Heart right ventricle (tissue), 16 donors: ENCODE results near the gene CEACAM19. TPM values are rescaled to one million over a fixed set of nuclear protein-coding genes. Genes with fewer than 3 reads are reported as not detected.
A peak's percentile ranks its signal among the peaks of the same experiment; 100 is the strongest.
"Not testable (repeated sequence)": the region's sequence is repeated elsewhere in the genome, so short reads cannot be mapped to it uniquely, and the experiment has no call there.

Experiments
- ATAC-seq, 8 donors: fragments of 200-7000 bp; cut with Tn5 transposase; one replicate each; pipeline ENCODE4 v1.9.1; 2020; ENCODE audit warnings: mild to moderate bottlenecking in 8 of 8, moderate library complexity in 8 of 8, moderate number of reproducible peaks in 1 of 8
- DNase-seq, 2 donors: peaks; one replicate each; pipeline ENCODE4 v3.0.0-alpha.2; 2020
- H3K27ac ChIP-seq, 10 donors: fragments of 200-600 bp; sonication (generic) in 2 of 10; one replicate each; pipeline versions ENCODE4 v1.5.0 to v1.8.0; 2020 to 2022; ENCODE audit warnings: mild to moderate bottlenecking in 3 of 10
- H3K27me3 ChIP-seq, 7 donors: fragments of 200-600 bp; one replicate each; pipeline ENCODE4 v1.8.0; 2021 to 2022; ENCODE audit warnings: mild to moderate bottlenecking in 2 of 7
- H3K36me3 ChIP-seq, 9 donors: fragments of 200-600 bp; sonication (generic) in 1 of 9; one replicate each; pipeline versions ENCODE4 v1.5.0 to v1.8.0; 2020 to 2022; ENCODE audit warnings: mild to moderate bottlenecking in 2 of 9
- H3K4me1 ChIP-seq, 9 donors: fragments of 200-600 bp; sonication (generic) in 1 of 9; one replicate each; pipeline versions ENCODE4 v1.5.0 to v1.8.0; 2020 to 2022; ENCODE audit warnings: mild to moderate bottlenecking in 4 of 9
- H3K4me3 ChIP-seq, 10 donors: fragments of 200-600 bp; sonication (generic) in 2 of 10; one replicate each; pipeline versions ENCODE4 v1.5.0 to v1.8.0; 2020 to 2022; ENCODE audit warnings: mild to moderate bottlenecking in 7 of 10, moderate library complexity in 2 of 10
- H3K9me3 ChIP-seq, 11 donors: fragments of 200-600 bp in 10 of 11; sonication (generic) in 2 of 11; one replicate each; pipeline versions ENCODE4 v1.5.0 to v1.8.0; 2013 to 2022; ENCODE audit warnings: mild to moderate bottlenecking in 2 of 11, control low read depth in 1 of 11, moderate library complexity in 1 of 11
- CTCF ChIP-seq, 9 donors: fragments of 200-600 bp; sonication (generic) in 2 of 9; IDR thresholded peaks; one replicate each; pipeline versions ENCODE4 v1.5.0 to v1.8.0; 2021 to 2022; ENCODE audit warnings: antibody characterized with exemption in 9 of 9, mild to moderate bottlenecking in 5 of 9, moderate library complexity in 1 of 9
- WGBS, 2 donors: extraction: QIAGEN DNeasy Blood & Tissue Kit; methylation state at CpG; one replicate each; pipeline ENCODE4 v1.1.7; 2013; ENCODE audit warnings: inconsistent platforms in 1 of 2; 5-methylcytosine and 5-hydroxymethylcytosine counted together
- intact Hi-C, 10 donors: fragments of 100-400 bp; cut with DNase I; formaldehyde crosslinking; loops; one replicate each; pipeline versions ENCODE4 v1.11.1 to v1.14.2; 2022
- polyA plus RNA-seq, 2 donors: library from polyadenylated mRNA; stranded (reverse); fragments of 200-250 nt; gene quantifications; one replicate each; pipeline ENCODE4 v1.2.3, GENCODE V29; 2013
- total RNA-seq, 10 donors: library from RNA; stranded (reverse); fragmentation: NEBNext Ultra II Directional in 3 of 10; extraction: Animal tissue kit (Norgen Biotek cat#: 25700) in 3 of 10; gene quantifications; one replicate each; pipeline versions ENCODE4 v1.2.1 to v1.2.4, GENCODE V29; 2021 to 2023
- donor health status: Arrhythmogenic right ventricular cardiomyopathy.
- donor health status: ischemic (EF 13 %, LVEDD 7.1; RV severe dilation, severe dysfunction).
- donor health status: healthy with polysubstance abuse.
- donor health status: DM: no; HTN: yes; CAD: no.
- donor health status: DM: no; HTN: no; CAD: no.
- donor health status: ischemic (EF 25% LVEDD 6.9; RV normal size, moderate dysfunction).
- donor health status: ischemic (EF 25% LVEDD 5.7; RV mildly dilated, moderate dysfunction).
- donor health status: healthy.
- donor health status: DM: yes; HTN: yes; CAD: no.
- donor health status: Ischemic cardiomyopathy.
- donor health status: ischemic (EF 35%, LVEDD 5.7; RV mildly dilated, moderate dysfunction).
- donor health status: nonischemic (EF 11% LVEDD 7.7; RV severe dilation, severe dysfunction).
- donor health status: DM: yes; HTN: yes; CAD: no.
- donor health status: PGD.
- donor health status: ischemic (EF 29% LVEDD 5.4; RV normal size, mild dysfunction).
- donor health status: nonischemic (EF 23%, LVEDD 6.1; RV moderate dilation, normal function).

The CEACAM19 gene
- total and polyA plus RNA-seq, 12 donors, result 3.3 to 36.8 (median 5.5) TPM

GRCh38 chr19:44681992-44682790 lies 10.9 kb downstream of the CEACAM19 start:
- H3K4me1 ChIP-seq, result peaks cover 0 to 37% (median 11%) of the 10 kb centered on the region in 9 donors
- WGBS, 2 donors, result 87 to 89% methylated on average over 14 to 15 of the region's 15 CpGs
- H3K27ac ChIP-seq, result no peak overlapping the region
- ATAC-seq, result no peak
- H3K9me3 ChIP-seq, result no peaks in the 10 kb centered on the region
- intact Hi-C loops, result loop anchor here in 4 of 10 donors (10.0 kb wide), 2 partner anchors 163 to 273 kb away; partner anchors contain the start of genes NECTIN2 (in 3 of the 4) and CLPTM1 (in 1 of the 4)
- no peaks in the 10 kb centered on the region for H3K27me3 ChIP-seq
- H3K4me3 ChIP-seq, result no peak overlapping the region
- no peak for DNase-seq
- no peak for TF ChIP-seq CTCF (IDR thresholded peaks at IDR 0.05)
- H3K36me3 ChIP-seq, result peaks cover 0 to 32% (median 0%) of the 10 kb centered on the region in 9 donors

- Histone ChIP-seq H3K9me3 (no peaks in the 10 kb centered on the region), H3K36me3 (peaks cover 0 to 31% (median 0%) of the 10 kb centered on the region in 9 donors), H3K4me1 (peaks cover 0 to 41% (median 10%) of the 10 kb centered on the region in 9 donors), H3K4me3 (no peak overlapping the region), H3K27ac (no peak overlapping the region), H3K27me3 (no peaks in the 10 kb centered on the region)
- ATAC-seq (no peak), DNase-seq (no peak)
- TF ChIP-seq CTCF (IDR thresholded peaks at IDR 0.05), result no peak
- intact Hi-C loops, result loop anchor here in 4 of 10 donors (10.0 kb wide), 2 partner anchors 162 to 272 kb away; partner anchors contain the start of genes NECTIN2 (in 3 of the 4) and CLPTM1 (in 1 of the 4)
- 91 to 98% methylated on average over 2 of the region's 2 CpGs for WGBS, 2 donors
These were observed 11.5 kb downstream of the CEACAM19 start for GRCh38 chr19:44682807-44683206.

- no peak for ATAC-seq
- Histone ChIP-seq H3K4me3 (no peak overlapping the region), H3K9me3 (no peaks in the 10 kb centered on the region), H3K4me1 (peaks cover 0 to 49% (median 10%) of the 10 kb centered on the region in 9 donors), H3K27ac (peak overlapping the region in 2 of 10 donors; percentile 68 to 74), H3K27me3 (no peaks in the 10 kb centered on the region), H3K36me3 (peaks cover 0 to 29% (median 0%) of the 10 kb centered on the region in 9 donors)
- no peak for DNase-seq
- intact Hi-C loops, result loop anchor here in 4 of 10 donors (10.0 kb wide), 2 partner anchors 161 to 271 kb away; partner anchors contain the start of genes NECTIN2 (in 3 of the 4) and CLPTM1 (in 1 of the 4)
- TF ChIP-seq CTCF (IDR thresholded peaks at IDR 0.05), result no peak
- 77 to 87% methylated on average over 7 to 9 of the region's 9 CpGs for WGBS, 2 donors
These were observed 12.3 kb downstream of the CEACAM19 start for GRCh38 chr19:44683434-44684210.

- ATAC-seq, H3K9me3 ChIP-seq, H3K4me3 ChIP-seq, H3K27me3 ChIP-seq, DNase-seq: not testable (repeated sequence)
- intact Hi-C loops, result loop anchor here in 4 of 10 donors (10.0 kb wide), 2 partner anchors 160 to 270 kb away; partner anchors contain the start of genes NECTIN2 (in 3 of the 4) and CLPTM1 (in 1 of the 4)
- Histone ChIP-seq H3K27ac (peak overlapping the region; percentile 53 to 88 (median 70)), H3K36me3 (peaks cover 0 to 23% (median 0%) of the 10 kb centered on the region in 9 donors), H3K4me1 (peaks cover 0 to 55% (median 15%) of the 10 kb centered on the region in 9 donors)
- 89 to 96% methylated on average over 3 of the region's 3 CpGs for WGBS, 2 donors
These were observed 13.1 kb downstream of the CEACAM19 start for GRCh38 chr19:44684396-44684795.
